Measurements from ENCODE around the gene C9orf43.
"Not testable (repeated sequence)": the region's sequence is repeated elsewhere in the genome, so short reads cannot be mapped to it uniquely, and the experiment has no call there.

The C9orf43 gene

DNA sequence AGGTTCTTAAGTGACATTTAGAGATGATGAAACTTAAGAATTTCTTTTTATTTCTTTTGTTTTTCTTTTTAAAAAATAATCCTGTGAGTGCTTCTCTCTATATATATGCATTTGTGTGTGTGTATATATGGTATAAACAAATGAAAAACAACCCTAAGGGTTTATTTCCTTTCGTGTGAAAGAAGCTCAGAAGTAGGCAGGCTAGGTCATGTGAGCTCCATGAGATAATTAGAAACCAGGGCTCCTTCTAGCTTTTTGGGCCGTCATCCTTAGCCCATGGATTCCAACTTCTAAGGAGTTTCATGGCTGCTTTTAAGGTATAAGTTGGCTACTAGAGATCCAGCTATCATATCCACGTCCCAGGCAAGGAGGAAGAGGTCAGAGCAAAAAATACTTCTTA is 11.2 kb downstream of the C9orf43 start:
- no peak for DNase-seq

DNA sequence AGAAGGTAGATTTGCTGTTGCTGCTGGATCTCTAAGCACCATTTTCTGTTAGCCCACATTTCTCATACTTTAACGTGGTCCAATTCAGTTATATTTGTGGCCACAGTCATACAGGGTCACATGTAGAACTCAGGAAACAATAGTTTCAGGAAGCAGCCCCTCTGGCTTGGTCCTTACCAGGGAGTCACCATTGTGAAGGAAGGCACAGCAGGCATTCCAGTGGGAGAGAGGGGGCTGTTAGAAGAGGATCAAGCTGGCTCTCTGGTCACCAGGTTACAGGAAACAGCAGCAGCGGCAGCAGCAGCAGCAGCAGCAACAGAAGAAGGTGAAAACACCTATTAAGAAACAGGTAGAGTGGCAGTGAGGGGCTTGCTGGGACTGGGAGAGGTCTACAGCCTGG is 14.5 kb downstream of the C9orf43 start:
- DNase-seq, result no peak

DNA sequence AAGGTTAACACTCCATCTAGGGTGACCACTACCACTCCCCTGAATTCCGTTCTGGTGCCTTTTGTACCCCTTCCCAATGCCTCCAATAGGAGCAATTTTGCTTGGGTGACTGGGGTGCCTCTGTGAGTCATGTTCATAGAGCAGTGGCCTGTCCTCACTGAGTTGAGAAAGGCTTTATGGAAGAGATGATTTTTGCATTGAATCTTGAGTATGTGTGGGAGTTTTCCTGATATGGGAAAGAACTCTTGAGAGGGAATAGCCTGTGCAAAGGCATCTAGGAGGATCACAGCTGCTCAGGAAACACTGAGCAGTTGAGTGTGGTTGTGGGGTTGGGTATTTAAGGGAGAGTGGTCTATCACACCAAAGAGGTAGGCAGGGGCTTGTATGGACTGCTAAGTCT is 16.2 kb downstream of the C9orf43 start:
- no peak for DNase-seq

DNA sequence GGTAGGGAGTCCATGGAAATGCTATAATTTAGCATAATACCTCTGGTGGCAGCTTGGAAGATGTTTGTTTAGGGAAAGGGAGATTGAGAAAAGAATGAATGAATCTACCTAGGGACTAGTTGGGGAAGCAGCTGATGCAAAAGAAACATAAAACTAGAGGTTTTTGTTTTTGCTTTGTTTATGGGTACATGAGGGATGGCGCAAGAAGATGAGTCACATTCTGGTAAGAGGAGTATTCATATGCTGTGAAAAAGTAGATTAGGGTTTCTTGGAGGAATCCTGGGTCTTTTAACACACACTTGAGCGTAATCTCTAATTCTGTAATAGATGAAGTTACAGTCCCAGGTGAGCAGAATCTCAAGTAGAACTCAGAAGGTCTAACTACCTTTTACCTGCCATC is 17.1 kb downstream of the C9orf43 start:
- no peak for DNase-seq

DNA sequence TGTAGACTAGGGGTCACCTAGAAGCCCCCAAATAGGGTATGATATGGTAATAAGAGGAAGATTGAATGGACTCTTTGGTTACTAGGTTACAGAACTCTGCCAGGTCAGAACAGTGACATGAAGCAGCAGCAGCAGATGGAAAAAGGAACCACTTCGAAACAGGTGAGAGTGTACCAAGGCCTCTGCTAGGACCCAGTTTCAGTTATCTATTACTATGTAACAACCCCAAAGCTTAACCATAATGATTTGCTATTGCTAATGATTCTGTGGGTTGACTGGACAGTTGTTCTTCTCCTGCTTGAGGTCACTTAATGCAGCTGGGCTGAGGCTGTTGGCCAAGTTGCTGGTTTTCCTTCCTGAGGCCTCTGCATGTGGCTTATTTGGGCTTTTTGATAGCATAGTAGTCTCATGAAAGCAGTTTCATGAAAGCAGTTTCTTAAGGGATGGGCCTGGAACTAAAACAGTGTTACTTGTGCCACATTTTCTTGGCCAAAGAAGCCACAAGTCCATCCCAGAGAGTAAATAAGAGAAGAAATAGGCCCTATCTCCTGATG is 17.6 kb downstream of the C9orf43 start:
- DNase-seq, result peak; percentile 39

DNA sequence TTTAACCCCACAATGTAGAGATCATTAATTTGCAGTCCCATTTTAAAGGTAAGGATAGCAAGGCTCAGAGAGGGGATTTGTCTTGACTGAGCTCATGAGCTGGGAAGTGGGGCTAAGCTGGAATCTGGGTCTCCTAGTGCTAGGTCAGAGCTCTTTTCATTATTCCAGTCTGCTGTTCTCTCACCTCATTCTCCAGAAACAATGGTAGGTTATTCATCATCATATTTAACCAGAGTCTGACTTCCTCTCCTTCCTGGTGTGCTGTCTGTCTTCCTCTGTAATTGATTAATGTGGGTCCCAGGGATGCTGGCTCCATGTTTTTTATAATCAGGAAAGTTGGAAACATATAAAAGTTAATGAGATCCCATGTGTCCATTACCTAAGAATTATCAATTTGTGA is 20.6 kb downstream of the C9orf43 start:
- no peak for DNase-seq

DNA sequence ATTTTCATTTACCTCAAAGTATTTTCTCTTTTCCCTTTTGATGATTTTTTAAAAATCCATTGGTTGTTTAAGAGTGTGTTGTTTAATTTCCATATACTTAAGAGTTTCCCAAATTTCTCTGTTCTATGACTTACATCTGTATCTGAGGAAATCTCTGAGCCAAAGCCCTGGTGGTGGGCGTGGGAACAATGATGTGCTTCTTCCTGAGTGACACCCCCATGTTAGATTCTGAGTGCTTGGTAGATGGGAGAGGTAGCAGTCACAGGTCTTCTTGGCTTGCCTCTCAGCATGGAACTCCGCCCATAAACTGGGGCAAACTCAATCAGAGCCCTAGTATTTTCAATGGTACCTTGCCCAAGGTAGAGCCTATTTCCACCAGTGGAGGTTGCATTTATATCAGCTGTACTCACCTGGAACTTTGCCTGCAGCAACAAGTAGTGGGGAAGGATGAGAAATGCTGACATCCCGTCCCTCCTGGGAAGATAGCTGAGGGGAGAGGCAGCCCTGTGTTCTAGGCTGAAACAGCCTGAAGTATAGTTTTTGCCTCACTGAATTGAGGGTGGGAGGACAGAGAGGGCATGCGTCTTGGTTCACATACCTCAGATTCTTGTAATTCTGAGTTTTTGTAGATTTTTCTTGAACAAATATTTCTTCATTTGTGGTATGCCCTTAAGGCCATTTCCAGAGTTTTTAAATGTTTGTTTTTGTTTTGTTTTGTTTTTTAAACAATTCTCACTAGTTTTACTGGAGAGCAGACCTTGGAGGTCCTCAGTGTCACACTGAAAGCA is 26.4 kb downstream of the C9orf43 start:
- no peak for DNase-seq

DNA sequence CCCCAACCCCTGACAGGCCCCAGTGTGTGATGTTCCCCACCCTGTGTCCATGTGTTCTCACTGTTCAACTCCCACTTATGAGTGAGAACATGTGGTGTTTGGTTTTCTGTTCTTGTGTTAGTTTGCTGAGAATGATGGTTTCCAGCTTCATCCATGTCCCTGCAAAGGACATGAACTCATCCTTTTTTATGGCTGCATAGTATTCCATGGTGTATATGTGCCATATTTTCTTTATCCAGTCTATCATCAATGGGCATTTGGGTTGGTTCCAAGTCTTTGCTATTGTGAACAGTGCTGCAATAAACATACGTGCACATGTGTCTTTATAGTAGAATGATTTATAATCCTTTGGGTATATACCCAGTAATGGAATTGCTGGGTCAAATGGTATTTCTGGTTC is 27.2 kb downstream of the C9orf43 start:
- DNase-seq, result not testable (repeated sequence)

DNA sequence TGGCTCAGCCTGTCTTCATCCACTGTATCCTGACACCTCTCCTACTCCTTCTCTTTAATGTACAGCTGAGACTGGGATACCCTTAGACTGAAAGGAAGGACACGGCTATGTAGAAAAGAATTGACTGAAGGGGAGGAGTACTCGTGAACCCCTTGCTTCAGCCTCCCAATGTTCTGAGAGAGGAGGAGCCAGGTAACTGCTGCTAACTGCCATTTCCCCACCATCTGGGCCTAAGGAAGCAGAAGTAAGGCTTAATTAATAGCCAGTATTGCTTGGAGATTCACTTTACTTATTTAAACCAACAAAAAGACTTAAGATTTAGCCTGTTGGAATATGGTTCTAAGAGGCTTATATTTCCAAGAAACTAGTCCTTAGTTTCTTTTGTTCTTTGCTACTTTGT is 34.2 kb downstream of the C9orf43 start:
- no peak for DNase-seq

DNA sequence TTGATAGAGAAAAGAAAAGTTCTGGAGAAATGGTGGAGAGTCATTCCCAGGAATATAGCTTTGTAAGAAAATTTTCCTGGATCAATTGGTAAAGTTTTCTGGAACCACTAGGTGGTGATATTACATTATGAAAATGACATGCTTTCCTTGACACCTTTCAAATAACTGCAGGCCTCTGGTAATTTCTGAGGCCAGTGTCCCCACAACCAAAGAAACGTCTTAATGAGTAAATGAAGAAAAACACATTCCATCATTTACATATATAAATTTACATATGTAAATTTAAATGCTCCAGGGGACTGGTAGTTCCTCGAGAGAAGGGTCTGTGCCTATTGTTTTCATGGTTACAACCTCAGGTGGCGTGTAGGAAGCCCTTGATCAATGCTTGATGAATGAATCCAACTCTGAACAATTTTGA is 35.8 kb downstream of the C9orf43 start:
- no peak for DNase-seq

DNA sequence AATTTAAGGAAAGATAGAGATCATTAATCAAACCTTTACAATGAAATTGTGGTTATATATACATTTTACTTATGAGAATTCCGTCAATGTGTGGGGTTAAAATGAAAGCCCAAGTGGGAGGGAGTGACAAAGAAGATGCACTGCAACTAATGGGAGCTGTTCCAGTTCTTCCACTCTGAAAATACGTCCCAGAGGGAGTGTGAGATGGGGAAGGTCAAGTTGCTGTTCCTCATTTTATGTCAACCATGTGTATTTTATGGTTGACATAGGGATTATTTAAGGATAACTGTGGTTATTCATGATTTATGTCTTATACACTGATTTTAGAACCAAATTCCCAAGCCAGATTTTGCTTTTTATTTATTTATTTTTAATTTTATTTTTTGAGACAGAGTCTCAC is 38.8 kb downstream of the C9orf43 start:
- no peak for DNase-seq

DNA sequence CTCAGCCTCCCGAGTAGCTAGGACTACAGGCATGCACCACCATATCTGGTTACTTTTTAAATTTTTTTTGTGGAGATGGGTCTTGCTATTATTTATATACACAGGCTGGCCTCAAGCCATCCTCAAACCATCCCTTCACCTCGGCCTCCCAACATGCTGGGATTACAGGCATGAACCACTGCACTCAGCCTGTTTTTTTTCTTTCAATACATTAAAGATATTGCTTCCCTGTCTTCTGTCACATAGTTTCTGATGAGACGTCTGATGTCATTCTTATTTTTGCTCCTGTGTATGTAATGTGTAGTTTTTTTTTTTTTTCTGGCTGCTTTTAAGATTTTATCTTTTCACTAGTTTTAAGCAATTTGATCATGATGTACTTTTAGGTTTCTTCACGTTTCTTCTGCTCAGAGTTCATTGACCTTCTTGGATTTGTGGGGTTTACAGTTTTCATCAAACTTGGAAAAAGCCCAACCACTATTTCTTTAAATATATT is 41.6 kb downstream of the C9orf43 start:
- DNase-seq, result no peak

DNA sequence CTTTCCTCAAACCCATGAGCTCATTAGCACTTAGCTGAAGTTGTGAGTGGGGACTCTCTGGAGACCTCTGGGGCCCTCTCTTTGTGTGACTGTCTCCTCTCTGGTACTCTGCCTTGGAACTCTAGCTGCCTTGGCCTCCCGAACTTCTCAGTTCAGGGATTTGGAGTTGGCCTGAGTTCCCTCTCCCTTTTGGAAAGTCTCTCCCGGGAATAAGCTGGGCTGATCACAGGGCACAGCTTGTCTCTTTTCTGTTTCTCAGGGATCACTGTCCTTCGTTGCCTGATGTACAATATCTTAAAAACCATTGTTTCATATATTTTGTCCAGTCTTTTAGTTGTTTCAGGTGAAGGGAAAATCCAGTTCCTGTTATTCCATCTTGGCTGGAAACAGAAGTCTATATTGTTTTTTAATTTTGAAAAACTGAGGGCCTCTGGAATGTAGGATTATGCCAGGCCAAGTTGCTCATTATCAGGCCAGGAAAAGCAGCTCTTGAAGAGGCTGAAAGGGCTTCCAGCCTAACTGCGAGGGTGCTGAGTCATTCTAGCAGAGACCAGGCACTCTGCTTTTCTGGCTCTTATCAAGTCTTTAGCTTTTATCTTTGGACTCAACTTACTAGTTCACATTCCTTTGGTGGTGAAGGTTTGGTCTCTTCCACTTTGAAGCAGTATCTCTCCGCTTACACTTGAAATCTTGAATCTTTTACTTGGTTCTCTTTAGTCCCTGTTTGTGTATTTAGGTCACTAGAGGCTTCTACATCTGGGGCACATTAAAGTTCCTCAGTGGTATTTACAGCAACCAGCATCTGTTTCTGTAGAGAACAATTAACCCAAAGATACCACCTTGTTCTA is 44.6 kb downstream of the C9orf43 start:
- peak; percentile 35 for DNase-seq

DNA sequence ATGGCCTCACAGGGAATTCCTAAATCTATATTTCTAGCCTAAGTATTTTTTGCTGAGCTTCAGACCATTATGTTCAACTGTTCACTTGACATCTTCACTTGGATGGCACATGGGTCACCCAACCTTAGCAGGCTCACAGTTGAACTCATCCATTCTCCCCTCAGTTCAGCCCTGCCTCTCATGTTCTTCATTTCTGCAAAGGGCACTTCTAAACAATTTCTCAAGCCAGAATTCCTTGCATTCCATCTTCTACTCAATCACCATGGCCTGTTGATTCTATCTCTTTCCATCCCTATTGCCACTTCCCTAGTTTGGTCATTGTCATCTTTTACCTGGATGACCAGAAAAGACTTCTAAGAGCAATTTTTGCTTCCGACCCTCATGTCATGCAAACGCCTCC is 45.7 kb downstream of the C9orf43 start:
- DNase-seq, result no peak

DNA sequence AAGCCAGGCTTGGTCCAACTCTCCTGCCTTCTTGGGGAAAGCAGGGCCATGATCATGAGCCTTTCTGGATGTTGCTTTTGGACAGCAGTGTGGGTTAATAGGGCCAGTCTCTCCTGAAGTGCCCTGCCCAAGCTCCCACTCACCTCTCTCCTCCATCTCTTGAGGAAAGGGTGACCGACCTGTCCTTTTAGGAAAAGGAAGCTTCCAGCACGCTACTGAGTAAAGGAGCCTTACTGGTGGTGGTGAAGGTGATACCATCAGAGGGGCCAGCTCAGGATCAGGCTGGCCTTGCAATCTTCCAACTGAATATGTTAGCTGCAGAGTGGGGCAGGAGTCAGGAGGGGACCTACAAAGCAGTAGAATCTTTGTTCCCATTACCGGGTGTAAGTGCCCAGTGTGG is 50.7 kb downstream of the C9orf43 start:
- no peak for DNase-seq

DNA sequence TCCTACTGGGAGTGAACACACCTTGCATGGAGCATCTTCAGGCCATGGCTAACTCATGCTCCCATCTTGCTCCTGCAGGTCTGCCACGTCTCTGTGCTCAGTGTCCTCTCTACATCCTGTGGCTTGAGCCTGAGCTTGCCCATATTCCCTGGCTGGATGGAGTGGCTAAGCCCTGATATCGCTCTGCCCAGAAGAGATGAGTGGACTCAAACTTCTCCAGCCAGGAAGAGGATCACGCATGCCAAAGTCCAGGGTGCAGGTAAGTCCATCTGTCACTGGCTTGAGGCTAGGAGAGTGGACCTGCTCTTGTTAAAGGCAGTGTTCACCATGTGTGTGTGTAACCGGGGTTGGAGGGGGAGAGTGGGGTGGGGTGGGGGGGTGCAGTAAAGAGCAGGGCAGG is 51.4 kb downstream of the C9orf43 start:
- no peak for DNase-seq

DNA sequence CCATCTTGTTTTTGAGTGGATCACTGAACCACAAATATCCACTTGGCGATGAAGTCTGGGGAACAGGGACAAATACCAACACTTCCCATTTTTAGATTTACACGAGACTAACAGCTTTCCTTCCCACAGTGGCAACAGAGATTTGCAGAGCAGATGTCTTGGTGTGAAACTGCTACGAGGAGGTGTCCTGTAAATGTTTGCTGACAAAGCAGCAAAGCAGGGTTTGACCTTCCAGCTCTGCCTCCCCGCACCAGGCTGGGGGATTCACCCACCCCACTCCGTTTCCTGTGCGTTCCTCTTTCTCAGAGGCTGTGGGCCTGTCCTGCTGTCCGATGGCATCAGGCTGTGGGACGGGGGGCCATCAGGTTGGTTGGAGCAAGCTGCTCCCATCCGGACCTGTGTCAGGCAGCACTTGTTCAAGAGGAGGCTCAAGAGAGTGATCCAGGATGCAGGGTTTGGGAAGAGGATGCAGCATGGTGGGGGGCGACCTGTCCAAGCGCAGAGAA is 52.3 kb downstream of the C9orf43 start:
- no peak for DNase-seq

DNA sequence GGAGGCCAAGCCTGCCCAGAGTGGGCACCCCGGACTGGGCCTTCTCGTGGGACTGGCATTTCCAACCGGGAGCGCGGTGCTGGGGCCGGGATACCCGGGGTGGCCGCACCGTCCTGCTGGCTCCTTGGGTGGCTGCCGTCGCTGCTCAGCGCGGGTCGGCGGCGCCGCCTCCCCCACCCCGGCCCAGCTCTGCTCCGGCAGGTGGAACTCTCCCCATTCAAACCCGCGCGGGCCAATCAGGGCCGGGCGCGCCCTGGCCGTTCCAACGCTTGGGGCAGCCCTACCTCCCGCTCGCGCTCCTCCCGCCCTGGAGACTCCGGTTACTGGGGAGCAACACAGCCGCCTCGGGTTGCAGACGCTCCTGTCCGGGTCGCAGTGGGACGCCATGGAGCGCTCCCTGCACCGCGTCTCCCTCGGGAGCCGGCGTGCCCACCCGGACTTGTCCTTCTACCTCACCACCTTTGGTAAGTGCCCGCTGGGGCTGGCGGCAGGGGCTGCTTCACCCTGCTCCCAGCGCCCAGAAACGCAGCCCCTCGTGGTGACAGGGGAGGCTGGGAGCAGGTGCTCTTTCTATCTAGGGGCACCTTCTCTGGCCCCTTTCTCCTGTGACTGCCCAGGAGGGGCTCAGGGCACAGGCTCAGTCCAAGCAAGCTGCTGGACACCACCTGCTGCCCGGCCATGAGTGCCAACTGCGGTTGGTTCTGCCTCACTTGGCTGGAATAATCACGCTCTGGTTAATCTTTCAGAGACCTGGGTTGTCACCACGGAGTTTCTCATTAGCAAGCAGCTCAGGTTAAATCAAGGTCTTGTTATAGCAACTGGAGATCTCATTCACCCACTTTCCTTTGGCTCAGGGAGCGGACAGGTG is 53.1 kb downstream of the C9orf43 start, which contains the start of gene RGS3:
TSS of gene RGS3 (plus strand) at position 310 of the 868 bp plus-strand sequence. CDS start at position 386, 76 bp downstream.
- peak; percentile 61 for DNase-seq

DNA sequence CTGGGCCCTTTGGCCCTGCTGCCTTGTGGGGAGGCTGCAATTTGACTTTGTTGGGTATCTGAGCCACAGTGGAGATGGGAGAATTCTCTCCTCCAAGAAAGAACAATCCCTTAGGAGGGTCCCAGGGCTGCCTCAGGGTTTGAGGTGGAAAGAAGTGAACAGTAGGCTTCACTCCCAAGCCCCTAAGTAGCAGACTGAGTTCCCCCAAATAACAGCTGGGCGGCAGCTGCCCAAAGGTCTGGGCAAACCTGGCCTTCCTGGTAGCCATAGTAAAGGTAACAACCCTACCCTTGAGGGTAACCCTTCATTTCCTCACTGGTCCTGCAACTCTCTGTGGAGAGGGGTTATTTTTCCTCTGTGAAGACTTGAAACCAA is 53.7 kb downstream of the C9orf43 start:
- no peak for DNase-seq

DNA sequence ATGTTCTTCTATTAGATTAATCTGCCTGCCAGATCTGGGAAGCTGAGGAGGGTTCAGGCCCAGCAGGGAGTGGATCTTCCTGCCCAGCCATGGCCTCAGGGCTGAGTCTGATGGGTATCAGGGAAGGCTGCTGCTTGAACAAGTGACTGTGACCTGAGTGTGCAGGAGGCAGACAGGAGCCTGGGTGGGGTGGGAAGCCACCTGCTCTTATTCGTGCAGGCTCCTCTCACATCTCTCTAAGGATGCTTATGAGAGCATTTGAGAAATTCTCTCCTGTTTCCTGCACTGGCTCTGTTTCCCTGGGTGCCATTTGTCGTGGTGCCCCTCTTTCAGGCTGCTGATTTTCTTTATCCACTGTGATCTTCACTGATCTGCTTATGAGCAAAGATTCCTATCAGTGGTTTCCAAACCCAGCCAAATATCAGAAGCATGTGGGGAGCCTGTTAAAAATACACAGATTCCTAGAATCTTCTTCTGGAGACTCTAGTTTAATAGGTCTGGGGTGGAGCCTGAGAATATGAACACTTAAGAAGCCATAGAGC is 55.1 kb downstream of the C9orf43 start:
- DNase-seq, result no peak

DNA sequence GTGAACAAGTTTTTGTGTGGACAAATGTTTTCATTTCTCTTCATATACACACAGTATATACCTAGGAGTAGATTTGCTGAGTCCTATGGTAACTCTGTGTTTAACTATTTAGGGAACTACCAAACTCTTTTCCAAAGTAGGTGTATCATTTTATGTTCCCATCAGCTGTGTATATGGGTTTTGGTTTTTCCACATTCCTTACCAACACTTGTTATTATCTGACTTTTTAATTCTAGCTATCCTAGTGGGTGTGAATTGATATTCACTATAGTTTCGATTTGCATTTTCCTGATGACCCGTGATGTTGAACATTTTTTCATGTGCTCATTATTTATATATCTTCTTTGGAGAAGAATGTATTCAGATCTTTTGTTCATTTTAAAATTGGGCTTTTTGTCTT is 56.6 kb downstream of the C9orf43 start:
- DNase-seq, result no peak

All from right hindlimb (tissue), 1 donor.